DND-41 (cell line): ENCODE results near the gene GFOD2.

Experiments
- CTCF ChIP-seq: IDR thresholded peaks from 2 replicates; pipeline ENCODE4 v1.5.1; 2012; ENCODE audit warnings: borderline replicate concordance, low read length, moderate library complexity, mild to moderate bottlenecking; ENCODE audit not compliant: poor library complexity, severe bottlenecking; ENCODE audit errors: extremely low read depth
- EZH2 ChIP-seq: IDR thresholded peaks from 3 replicates; pipeline ENCODE4 v1.6.1; 2012; ENCODE audit warnings: borderline replicate concordance, low read depth, mild to moderate bottlenecking, moderate library complexity, low read length, inconsistent platforms; ENCODE audit not compliant: severe bottlenecking

- TF ChIP-seq CTCF (no peak), EZH2 (no peak)
These were observed 8.5 kb downstream of the GFOD2 start for GRCh38 chr16:67710607-67711006.
